Stomach (tissue), 9 donors: ENCODE data around the gene PSMB3. TPM values are rescaled to one million over a fixed set of nuclear protein-coding genes. Genes with fewer than 3 reads are reported as not detected.

Source experiments
- DNase-seq, 2 donors: peaks; one replicate each; pipeline versions ENCODE4 v3.0.0 to v3.0.0-alpha.2; 2013 to 2019
- H3K27ac ChIP-seq, 5 donors: fragments of 200-600 bp in 4 of 5; sonication (generic) in 4 of 5; one replicate each; pipeline ENCODE4 v1.5.1; 2013 to 2019; ENCODE audit warnings: mild to moderate bottlenecking in 1 of 5, moderate library complexity in 1 of 5
- H3K27me3 ChIP-seq, 3 donors: fragments of 200-600 bp; sonication (generic); one replicate each; pipeline ENCODE4 v1.5.1; 2017 to 2019; ENCODE audit warnings: mixed run types in 1 of 3
- H3K36me3 ChIP-seq, 4 donors: fragments of 200-600 bp; sonication (generic); 1 replicate in 3 of 4; 2 replicates in 1 of 4; pipeline ENCODE4 v1.5.1; 2016 to 2019
- H3K4me1 ChIP-seq, 4 donors: fragments of 200-600 bp; sonication (generic); one replicate each; pipeline ENCODE4 v1.5.1; 2016 to 2019
- H3K4me3 ChIP-seq, 4 donors: fragments of 200-600 bp; sonication (generic) in 3 of 4; one replicate each; pipeline ENCODE4 v1.5.1; 2016 to 2019; ENCODE audit warnings: mild to moderate bottlenecking in 1 of 4
- H3K9me3 ChIP-seq, 4 donors: fragments of 200-600 bp; sonication (generic); one replicate each; pipeline ENCODE4 v1.5.1; 2016 to 2019
- CTCF ChIP-seq, 7 experiments: fragments of 450-650 bp in 4 of 7; fragments of 200-600 bp in 3 of 7; sonication (generic) in 3 of 7; IDR thresholded peaks; one replicate each; pipeline ENCODE4 v1.5.1; 2016 to 2019; ENCODE audit warnings: antibody characterized with exemption in 7 of 7, control low read depth in 2 of 7, mild to moderate bottlenecking in 1 of 7
- EP300 ChIP-seq: sonication (generic); formaldehyde crosslinking; IDR thresholded peaks from one replicate; pipeline ENCODE4 v1.6.1; 2017; ENCODE audit warnings: antibody characterized with exemption
- POLR2A ChIP-seq, 4 donors: fragments of 450-650 bp; IDR thresholded peaks; one replicate each; pipeline ENCODE4 v1.6.1; 2016; ENCODE audit warnings: antibody characterized with exemption in 4 of 4, control low read depth in 2 of 4, mild to moderate bottlenecking in 1 of 4, moderate library complexity in 1 of 4
- POLR2AphosphoS5 ChIP-seq, 3 donors: sonication (generic); formaldehyde crosslinking; IDR thresholded peaks; one replicate each; pipeline ENCODE4 v1.6.1; 2016; ENCODE audit warnings: antibody characterized with exemption in 3 of 3
- WGBS, 5 donors: extraction: QIAGEN DNeasy Blood & Tissue Kit in 3 of 5; methylation state at CpG; one replicate each; pipeline versions ENCODE4 v1.1.5 to v1.1.7; 2013 to 2018; 5-methylcytosine and 5-hydroxymethylcytosine counted together
- intact Hi-C: fragments of 100-400 bp; cut with DNase I; formaldehyde crosslinking; loops from one replicate; pipeline ENCODE4 v1.15.1; 2023; ENCODE audit warnings: low total_unique reads
- polyA plus RNA-seq, 3 donors: library from polyadenylated mRNA; stranded (reverse); fragments of 200-250 nt; gene quantifications; one replicate each; pipeline ENCODE4 v1.2.3, GENCODE V29; 2013
- total RNA-seq, 5 donors: library from RNA; depleted of rRNA; stranded (reverse); fragments of >200 nt; gene quantifications; one replicate each; pipeline versions ENCODE4 v1.1.0 to v1.2.3, GENCODE V29; 2014 to 2016
- donor health status: healthy with polysubstance abuse.
- donor health status: Bipolar disorder and iron deficiency.
- donor health status: healthy.

The PSMB3 gene
- total and polyA plus RNA-seq, 8 donors, result 29.0 to 281 (median 191) TPM

GRCh38 chr17:38729368-38729885 lies 23.1 kb upstream of the PSMB3 start:
- Histone ChIP-seq H3K9me3 (no peaks in the 10 kb centered on the region), H3K36me3 (peaks cover 13 to 34% (median 29%) of the 10 kb centered on the region in 4 donors), H3K4me1 (peaks cover 54 to 89% (median 73%) of the 10 kb centered on the region in 4 donors), H3K27ac (peak overlapping the region; percentile 78 to 97 (median 90)), H3K27me3 (no peaks in the 10 kb centered on the region), H3K4me3 (peak overlapping the region; percentile 83 to 85 (median 84))
- TF ChIP-seq POLR2A (IDR thresholded peaks at IDR 0.05), result no peak
- no peak for TF ChIP-seq POLR2AphosphoS5 (IDR thresholded peaks at IDR 0.05)
- TF ChIP-seq CTCF (IDR thresholded peaks at IDR 0.05), result no peak
- WGBS, 5 donors, result 22 to 25% (median 23%) methylated on average over 14 of the region's 14 CpGs
- intact Hi-C loops, result no loop called here
- DNase-seq, result no peak

DNA sequence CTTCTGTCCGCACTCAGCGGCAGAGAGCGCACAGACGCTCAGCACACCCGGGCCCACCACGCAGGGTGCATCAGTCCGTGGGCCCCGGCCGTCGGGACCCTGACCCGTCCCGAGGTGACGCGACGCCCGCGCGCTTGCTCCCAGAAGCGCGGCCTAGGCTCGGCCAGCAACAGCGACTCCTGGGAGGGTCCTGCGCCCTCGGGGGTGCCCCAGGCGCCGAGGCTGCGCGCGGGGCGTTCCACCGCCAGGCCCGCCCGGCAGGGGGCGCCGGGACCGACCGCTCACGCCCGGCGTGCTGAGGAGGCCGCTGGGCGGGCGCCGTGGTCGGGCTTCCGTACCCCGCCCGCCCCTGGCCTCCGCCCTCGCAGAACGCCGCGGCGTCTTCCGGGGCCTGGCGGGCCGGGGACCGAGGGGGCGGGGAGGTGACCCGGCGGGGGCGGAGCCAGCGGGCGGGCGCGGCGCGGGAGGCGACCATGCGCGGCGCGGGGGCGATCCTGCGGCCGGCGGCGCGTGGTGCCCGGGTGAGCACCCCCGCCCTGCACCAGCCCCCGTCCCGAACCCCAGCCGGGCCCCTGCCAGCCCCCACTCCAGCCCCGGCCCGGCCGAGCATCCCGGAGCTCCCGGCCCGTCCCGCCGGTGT lies 22.5 kb upstream of the PSMB3 start, which contains the start of gene CISD3:
Gene CISD3, plus strand, starts transcription at position 456 of the 640 bp plus-strand sequence. Its CDS starts 18 bp downstream, at position 474.
- TF ChIP-seq EP300 (no peak), POLR2AphosphoS5 (IDR thresholded peaks at IDR 0.05) (peak in 2 of 3 donors; percentile 27 to 41), CTCF (IDR thresholded peaks at IDR 0.05) (peak in 5 of 7 experiments; percentile 25 to 93 (median 73)), POLR2A (IDR thresholded peaks at IDR 0.05) (no peak)
- H3K27ac ChIP-seq, result peak within 1 kb of the TSS; percentile 90 to 97 (median 92)
- WGBS, 5 donors, result 0 to 1% (median 0%) methylated on average over 49 to 89 of the region's 92 CpGs
- peak; percentile 91 to 96 for DNase-seq
- H3K4me3 ChIP-seq, result peak within 1 kb of the TSS; percentile 83 to 85 (median 84)
- no peaks in the 10 kb centered on the region for H3K9me3 ChIP-seq
- peaks cover 48 to 89% (median 72%) of the 10 kb centered on the region in 4 donors for H3K4me1 ChIP-seq
- no peaks in the 10 kb centered on the region for H3K27me3 ChIP-seq
- intact Hi-C loops, result no loop called here
- peaks cover 9 to 28% (median 25%) of the 10 kb centered on the region in 4 donors for H3K36me3 ChIP-seq

DNA sequence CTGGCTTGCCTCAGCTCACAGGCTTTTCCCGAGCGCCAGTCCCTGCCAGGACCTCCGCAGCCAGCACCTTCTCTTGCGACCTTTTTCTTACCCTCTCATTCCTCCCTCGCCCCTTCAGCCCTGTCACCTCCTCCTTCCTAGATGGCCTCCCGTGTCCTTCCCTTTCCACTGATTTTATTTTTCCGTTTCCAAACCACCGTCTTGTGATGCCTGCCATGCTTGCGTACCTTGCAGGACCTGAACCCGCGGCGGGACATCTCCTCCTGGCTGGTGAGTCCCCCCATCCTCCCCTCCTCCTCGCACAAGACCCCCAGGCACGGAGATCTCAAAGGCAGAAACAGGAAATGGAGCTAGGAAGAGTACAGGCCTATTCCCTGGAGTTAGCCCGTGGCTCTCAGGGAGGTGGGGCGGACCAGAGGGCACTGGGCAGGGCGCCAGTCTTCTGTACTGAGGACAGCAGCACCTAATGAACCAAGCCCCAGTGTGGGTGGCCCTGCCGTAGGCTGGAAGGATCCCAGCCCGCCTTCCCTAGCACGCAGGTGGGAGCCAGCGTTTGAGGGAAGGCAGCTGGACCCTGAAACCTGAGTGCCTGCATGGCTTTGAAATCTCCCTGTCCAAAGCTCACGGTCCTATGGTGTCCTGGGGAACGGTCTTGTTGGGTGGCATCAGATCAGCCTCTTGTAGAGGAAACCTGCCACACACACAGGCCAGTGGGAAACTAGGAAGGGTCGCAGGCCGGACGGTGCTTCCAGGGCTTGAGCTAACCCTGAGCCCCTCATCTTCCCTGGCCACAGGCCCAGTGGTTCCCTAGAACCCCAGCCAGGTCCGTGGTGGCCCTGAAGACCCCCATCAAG lies 21.8 kb upstream of the PSMB3 start:
- peaks cover 6 to 24% (median 22%) of the 10 kb centered on the region in 4 donors for H3K36me3 ChIP-seq
- no peaks in the 10 kb centered on the region for H3K27me3 ChIP-seq
- peak in 2 of 3 donors; percentile 68 for TF ChIP-seq POLR2AphosphoS5 (IDR thresholded peaks at IDR 0.05)
- TF ChIP-seq EP300, result no peak
- 4 to 15% (median 12%) methylated on average over 22 to 27 of the region's 27 CpGs for WGBS, 5 donors
- peak overlapping the region; percentile 83 to 85 (median 84) for H3K4me3 ChIP-seq
- peaks cover 47 to 87% (median 72%) of the 10 kb centered on the region in 4 donors for H3K4me1 ChIP-seq
- no peaks in the 10 kb centered on the region for H3K9me3 ChIP-seq
- DNase-seq, result peak; percentile 88 to 95
- peak overlapping the region; percentile 90 to 97 (median 92) for H3K27ac ChIP-seq
- intact Hi-C loops, result no loop called here

- peak overlapping the region; percentile 90 to 97 (median 92) for H3K27ac ChIP-seq
- H3K4me3 ChIP-seq, result peak overlapping the region in 3 of 4 donors; percentile 83 to 84 (median 84)
- H3K4me1 ChIP-seq, result peaks cover 47 to 80% (median 70%) of the 10 kb centered on the region in 4 donors
- no peaks in the 10 kb centered on the region for H3K9me3 ChIP-seq
- peaks cover 6 to 34% (median 30%) of the 10 kb centered on the region in 4 donors for H3K36me3 ChIP-seq
- DNase-seq, result no peak
- H3K27me3 ChIP-seq, result no peaks in the 10 kb centered on the region
- TF ChIP-seq POLR2A (IDR thresholded peaks at IDR 0.05) (no peak), EP300 (no peak)
- 37 to 64% (median 50%) methylated on average over 8 of the region's 8 CpGs for WGBS, 5 donors
- intact Hi-C loops, result no loop called here
Observed at GRCh38 chr17:38731526-38732294, 20.8 kb upstream of the PSMB3 start.
